ENCODE data around the gene WDR90.

WDR90 gene

DNA sequence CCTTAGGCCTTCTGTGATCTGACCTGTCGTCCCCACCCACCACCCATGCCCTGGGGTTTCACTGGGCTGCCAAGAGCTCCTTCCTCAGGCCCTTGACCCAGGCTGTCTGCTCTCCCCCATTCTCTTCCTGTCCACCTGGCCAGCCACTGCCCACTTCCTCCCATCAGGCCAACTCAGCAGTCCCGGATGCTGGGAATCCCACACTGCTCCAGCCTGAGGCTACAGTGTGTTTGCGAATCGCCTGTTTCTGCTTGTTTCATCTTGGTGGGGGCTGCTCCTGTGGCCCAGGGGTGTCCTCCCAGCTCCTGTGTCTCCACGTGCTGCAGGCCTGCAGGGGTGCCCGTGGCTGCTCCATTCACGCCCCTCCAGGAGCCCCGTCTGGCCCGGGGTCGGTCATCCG is 64.9 kb downstream of the WDR90 start:
- DNase-seq (ENCODE audit: low read depth, low spot score), result no peak
- in situ Hi-C loops (cut with HindIII; ENCODE audit: low sequenced_read_pairs), result no loop called here
- TF ChIP-seq, protein P1, sequence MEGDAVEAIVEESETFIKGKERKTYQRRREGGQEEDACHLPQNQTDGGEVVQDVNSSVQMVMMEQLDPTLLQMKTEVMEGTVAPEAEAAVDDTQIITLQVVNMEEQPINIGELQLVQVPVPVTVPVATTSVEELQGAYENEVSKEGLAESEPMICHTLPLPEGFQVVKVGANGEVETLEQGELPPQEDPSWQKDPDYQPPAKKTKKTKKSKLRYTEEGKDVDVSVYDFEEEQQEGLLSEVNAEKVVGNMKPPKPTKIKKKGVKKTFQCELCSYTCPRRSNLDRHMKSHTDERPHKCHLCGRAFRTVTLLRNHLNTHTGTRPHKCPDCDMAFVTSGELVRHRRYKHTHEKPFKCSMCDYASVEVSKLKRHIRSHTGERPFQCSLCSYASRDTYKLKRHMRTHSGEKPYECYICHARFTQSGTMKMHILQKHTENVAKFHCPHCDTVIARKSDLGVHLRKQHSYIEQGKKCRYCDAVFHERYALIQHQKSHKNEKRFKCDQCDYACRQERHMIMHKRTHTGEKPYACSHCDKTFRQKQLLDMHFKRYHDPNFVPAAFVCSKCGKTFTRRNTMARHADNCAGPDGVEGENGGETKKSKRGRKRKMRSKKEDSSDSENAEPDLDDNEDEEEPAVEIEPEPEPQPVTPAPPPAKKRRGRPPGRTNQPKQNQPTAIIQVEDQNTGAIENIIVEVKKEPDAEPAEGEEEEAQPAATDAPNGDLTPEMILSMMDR (IDR thresholded peaks at IDR 0.05; ENCODE audit: low read depth, low read length), result no peak
- H3K4me3 ChIP-seq (ENCODE audit: low read depth, low read length), result no peak overlapping the region

DNA sequence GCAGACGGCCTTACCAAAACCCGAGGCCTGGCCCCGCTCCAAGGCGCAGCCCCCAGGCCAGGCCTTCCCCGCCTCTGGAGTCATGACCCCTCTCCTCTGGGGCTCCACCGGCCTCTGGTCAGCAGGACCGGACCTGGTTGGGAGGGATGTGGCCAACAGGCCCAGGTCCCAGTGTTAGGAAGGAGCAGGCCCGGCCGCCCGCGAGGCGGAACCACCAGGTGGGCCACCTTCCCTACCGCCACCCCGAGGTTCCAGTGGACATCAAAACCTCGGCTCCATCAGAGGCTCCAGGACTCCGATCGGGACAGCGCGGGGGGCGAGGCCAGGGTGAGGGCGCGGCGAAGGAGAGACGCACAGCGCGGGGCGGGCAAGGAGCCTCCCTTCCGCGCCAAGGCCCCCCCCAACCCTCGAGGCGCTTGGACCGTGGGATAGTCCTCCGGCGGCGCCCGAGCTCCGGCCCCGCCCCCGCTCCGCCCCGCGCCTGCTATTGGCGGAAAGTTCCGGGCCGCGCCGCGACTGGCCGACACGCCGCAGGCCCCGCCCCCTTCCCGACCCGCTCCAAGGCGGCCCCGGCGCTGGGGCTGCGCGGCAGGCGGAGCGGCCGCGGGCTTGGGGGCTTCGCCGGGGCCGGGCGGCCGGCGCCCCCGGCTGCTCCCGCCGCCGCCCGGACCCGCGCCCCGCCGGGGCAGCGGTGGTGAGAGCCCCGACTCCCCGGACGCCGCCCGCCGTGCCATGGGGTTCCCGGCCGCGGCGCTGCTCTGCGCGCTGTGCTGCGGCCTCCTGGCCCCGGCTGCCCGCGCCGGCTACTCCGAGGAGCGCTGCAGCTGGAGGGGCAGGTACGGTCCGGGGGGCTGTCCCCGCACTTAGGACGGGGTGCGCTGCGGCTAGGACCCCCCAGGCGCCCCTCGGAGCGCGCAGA is 65.7 kb downstream of the WDR90 start, which contains the start of gene METRN:
METRN (plus strand) TSS at position 561 of the 919 bp plus-strand sequence; CDS start at position 733, 172 bp downstream.
- H3K4me3 ChIP-seq (ENCODE audit: low read depth, low read length), result peak within 1 kb of the TSS; percentile 47
- peak; percentile 86 for DNase-seq (ENCODE audit: low read depth, low spot score)
- TF ChIP-seq, protein P1 (IDR thresholded peaks at IDR 0.05; ENCODE audit: low read depth, low read length), result no peak
- in situ Hi-C loops (cut with HindIII; ENCODE audit: low sequenced_read_pairs), result no loop called here

DNA sequence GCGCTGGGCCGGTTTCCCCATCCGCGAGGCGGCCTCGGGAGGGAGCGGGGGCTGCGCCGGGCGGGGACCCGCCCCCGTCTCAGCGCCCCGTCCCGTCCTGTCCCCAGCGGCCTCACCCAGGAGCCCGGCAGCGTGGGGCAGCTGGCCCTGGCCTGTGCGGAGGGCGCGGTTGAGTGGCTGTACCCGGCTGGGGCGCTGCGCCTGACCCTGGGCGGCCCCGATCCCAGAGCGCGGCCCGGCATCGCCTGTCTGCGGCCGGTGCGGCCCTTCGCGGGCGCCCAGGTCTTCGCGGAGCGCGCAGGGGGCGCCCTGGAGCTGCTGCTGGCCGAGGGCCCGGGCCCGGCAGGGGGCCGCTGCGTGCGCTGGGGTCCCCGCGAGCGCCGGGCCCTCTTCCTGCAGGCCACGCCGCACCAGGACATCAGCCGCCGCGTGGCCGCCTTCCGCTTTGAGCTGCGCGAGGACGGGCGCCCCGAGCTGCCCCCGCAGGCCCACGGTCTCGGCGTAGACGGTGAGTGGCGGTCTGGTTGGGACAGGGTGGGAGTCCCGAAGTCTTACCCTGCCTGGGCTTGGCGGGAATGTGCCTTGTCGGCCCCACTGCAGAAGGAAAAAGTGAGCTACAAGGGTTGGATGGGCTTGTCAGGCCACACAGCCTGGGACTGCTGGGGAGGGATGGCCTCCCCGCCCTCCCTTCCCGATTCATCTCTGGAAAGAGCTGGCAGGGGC is 66.5 kb downstream of the WDR90 start:
- in situ Hi-C loops (cut with HindIII; ENCODE audit: low sequenced_read_pairs), result no loop called here
- TF ChIP-seq, protein P1 (IDR thresholded peaks at IDR 0.05; ENCODE audit: low read depth, low read length), result no peak
- no peak for DNase-seq (ENCODE audit: low read depth, low spot score)
- H3K4me3 ChIP-seq (ENCODE audit: low read depth, low read length), result peak overlapping the region; percentile 47

DNA sequence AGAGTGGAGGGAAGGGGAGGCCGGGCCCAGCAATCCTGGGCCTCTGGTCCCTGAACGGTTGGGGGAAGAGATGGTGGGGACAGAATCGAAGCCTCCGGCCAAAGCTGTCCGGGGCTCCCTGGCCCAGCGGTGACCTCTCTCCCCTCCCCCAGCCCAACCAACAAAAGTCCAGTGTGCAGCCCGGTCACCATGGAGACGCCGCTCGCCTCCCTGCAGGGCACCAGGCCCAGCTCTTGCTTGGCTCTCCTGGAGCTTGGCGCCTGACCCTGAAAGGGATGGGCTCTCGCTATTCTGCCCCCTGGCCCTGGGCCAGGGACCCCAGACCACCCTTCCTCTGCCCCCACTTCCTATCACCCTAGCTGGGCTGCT is 67.0 kb downstream of the WDR90 start:
- peak; percentile 77 for DNase-seq (ENCODE audit: low read depth, low spot score)
- in situ Hi-C loops (cut with HindIII; ENCODE audit: low sequenced_read_pairs), result no loop called here
- peak overlapping the region; percentile 47 for H3K4me3 ChIP-seq (ENCODE audit: low read depth, low read length)
- TF ChIP-seq, protein P1 (IDR thresholded peaks at IDR 0.05; ENCODE audit: low read depth, low read length), result no peak

DNA sequence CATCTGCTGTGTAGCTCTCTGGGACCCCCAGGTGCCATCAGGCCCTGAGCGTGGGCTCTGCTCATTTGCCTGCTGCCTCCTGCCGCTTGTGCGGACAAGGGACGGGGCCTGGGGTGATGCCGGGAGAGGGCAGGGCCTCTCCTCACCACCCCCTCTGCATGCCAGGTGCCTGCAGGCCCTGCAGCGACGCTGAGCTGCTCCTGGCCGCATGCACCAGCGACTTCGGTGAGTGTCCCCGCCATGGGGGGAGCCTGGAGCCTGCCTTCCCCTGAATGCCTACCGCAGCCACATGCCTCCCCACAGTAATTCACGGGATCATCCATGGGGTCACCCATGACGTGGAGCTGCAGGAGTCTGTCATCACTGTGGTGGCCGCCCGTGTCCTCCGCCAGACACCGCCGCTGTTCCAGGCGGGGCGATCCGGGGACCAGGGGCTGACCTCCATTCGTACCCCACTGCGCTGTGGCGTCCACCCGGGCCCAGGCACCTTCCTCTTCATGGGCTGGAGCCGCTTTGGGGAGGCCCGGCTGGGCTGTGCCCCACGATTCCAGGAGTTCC is 67.7 kb downstream of the WDR90 start:
- DNase-seq (ENCODE audit: low read depth, low spot score), result no peak
- H3K4me3 ChIP-seq (ENCODE audit: low read depth, low read length), result peak overlapping the region; percentile 47
- TF ChIP-seq, protein P1 (IDR thresholded peaks at IDR 0.05; ENCODE audit: low read depth, low read length), result no peak
- in situ Hi-C loops (cut with HindIII; ENCODE audit: low sequenced_read_pairs), result no loop called here
